ENCODE data around the gene CAMK2A. TPM values are rescaled to one million over a fixed set of nuclear protein-coding genes. Genes with fewer than 3 reads are reported as not detected.
A peak's percentile ranks its signal among the peaks of the same experiment; 100 is the strongest.

Gene CAMK2A
- total RNA-seq, 2 experiments from 2014 or later = not detected

GRCh38 chr5:150221471-150221870, 68.1 kb downstream of the CAMK2A start:
- Histone ChIP-seq H2AFZ (ENCODE audit: low read length) (no peak overlapping the region), H3K79me2 (ENCODE audit: insufficient read depth, low read depth, low read length) (no peaks in the 10 kb centered on the region), H3K36me3 (ENCODE audit: insufficient read depth, low read length) (no peaks in the 10 kb centered on the region), H3K4me1 (ENCODE audit: insufficient read depth, low read length, poor library complexity, severe bottlenecking) (no peaks in the 10 kb centered on the region), H3K27ac (ENCODE audit: low read depth, low read length, poor library complexity, severe bottlenecking) (no peak overlapping the region), H3K9me2 (ENCODE audit: insufficient read depth, low read length) (no peaks in the 10 kb centered on the region), H4K20me1 (ENCODE audit: insufficient read depth, low read length) (no peaks in the 10 kb centered on the region; the same call in 1 of the 2 replicates), H3K4me3 (ENCODE audit: low read depth, low read length, poor library complexity, severe bottlenecking) (no peak overlapping the region), H3K4me2 (ENCODE audit: low read length) (no peak overlapping the region), H3K9me3 (ENCODE audit: low read length) (no peaks in the 10 kb centered on the region)
- DNase-seq (ENCODE audit: low spot score) = no peak
- ChIA-PET POLR2A (no interaction called here), CTCF (ENCODE audit: unreplicated experiment) (no interaction called here)
- intact Hi-C loops (cut with micrococcal nuclease; ENCODE audit: unreplicated experiment) = no loop called here
- no peak for TF ChIP-seq CTCF (conservative IDR thresholded peaks at IDR 0.05; ENCODE audit: low read length)
- no peak for TF ChIP-seq EZH2phosphoT487 (IDR thresholded peaks at IDR 0.05; ENCODE audit: borderline replicate concordance, low read depth, low read length)
- BruUV-seq (replicated peaks) = no TSS peak

GRCh38 chr5:150219861-150220260, 69.7 kb downstream of the CAMK2A start:
- no peaks in the 10 kb centered on the region for H3K9me3 ChIP-seq (ENCODE audit: low read length)
- DNase-seq (ENCODE audit: low spot score) = no peak
- no peak overlapping the region for H3K4me3 ChIP-seq (ENCODE audit: low read depth, low read length, poor library complexity, severe bottlenecking)
- no peaks in the 10 kb centered on the region for H3K4me1 ChIP-seq (ENCODE audit: insufficient read depth, low read length, poor library complexity, severe bottlenecking)
- ChIA-PET POLR2A (interaction anchor here (1.2 kb wide), 1 partner anchor 12 kb away, joined by 3 read pairs; no protein-coding TSS in a partner anchor), CTCF (ENCODE audit: unreplicated experiment) (no interaction called here)
- no peak overlapping the region for H2AFZ ChIP-seq (ENCODE audit: low read length)
- intact Hi-C loops (cut with micrococcal nuclease; ENCODE audit: unreplicated experiment) = no loop called here
- no peaks in the 10 kb centered on the region for H3K79me2 ChIP-seq (ENCODE audit: insufficient read depth, low read depth, low read length)
- no peak overlapping the region for H3K27ac ChIP-seq (ENCODE audit: low read depth, low read length, poor library complexity, severe bottlenecking)
- H3K36me3 ChIP-seq (ENCODE audit: insufficient read depth, low read length) = no peaks in the 10 kb centered on the region
- no peaks in the 10 kb centered on the region; the same call in 1 of the 2 replicates for H4K20me1 ChIP-seq (ENCODE audit: insufficient read depth, low read length)
- H3K4me2 ChIP-seq (ENCODE audit: low read length) = no peak overlapping the region
- BruUV-seq (replicated peaks) = no TSS peak
- no peaks in the 10 kb centered on the region for H3K9me2 ChIP-seq (ENCODE audit: insufficient read depth, low read length)
- TF ChIP-seq CTCF (conservative IDR thresholded peaks at IDR 0.05; ENCODE audit: low read length) (no peak), EZH2phosphoT487 (IDR thresholded peaks at IDR 0.05; ENCODE audit: borderline replicate concordance, low read depth, low read length) (no peak)

- intact Hi-C loops (cut with micrococcal nuclease; ENCODE audit: unreplicated experiment) = no loop called here
- no TSS peak for BruUV-seq (replicated peaks)
- Histone ChIP-seq H3K4me2 (ENCODE audit: low read length) (no peak overlapping the region), H3K27ac (ENCODE audit: low read depth, low read length, poor library complexity, severe bottlenecking) (no peak overlapping the region), H3K9me3 (ENCODE audit: low read length) (no peaks in the 10 kb centered on the region), H3K36me3 (ENCODE audit: insufficient read depth, low read length) (no peaks in the 10 kb centered on the region), H3K4me1 (ENCODE audit: insufficient read depth, low read length, poor library complexity, severe bottlenecking) (no peaks in the 10 kb centered on the region), H3K4me3 (ENCODE audit: low read depth, low read length, poor library complexity, severe bottlenecking) (no peak overlapping the region), H3K79me2 (ENCODE audit: insufficient read depth, low read depth, low read length) (no peaks in the 10 kb centered on the region), H3K9me2 (ENCODE audit: insufficient read depth, low read length) (no peaks in the 10 kb centered on the region), H4K20me1 (ENCODE audit: insufficient read depth, low read length) (no peaks in the 10 kb centered on the region), H2AFZ (ENCODE audit: low read length) (no peak overlapping the region)
- CTCF ChIA-PET (ENCODE audit: unreplicated experiment) = interaction anchor here (0.5 to 1.0 kb wide), 3 partner anchors 8 to 60 kb away, joined by 3 to 4 read pairs (median 3); no protein-coding TSS in a partner anchor
- POLR2A ChIA-PET = no interaction called here
- no peak for TF ChIP-seq CTCF (conservative IDR thresholded peaks at IDR 0.05; ENCODE audit: low read length)
- TF ChIP-seq EZH2phosphoT487 (IDR thresholded peaks at IDR 0.05; ENCODE audit: borderline replicate concordance, low read depth, low read length) = no peak
- peak; percentile 9 for DNase-seq (ENCODE audit: low spot score)
These were observed 70.4 kb downstream of the CAMK2A start for GRCh38 chr5:150219142-150219541.
